GM21423 (cell line): Measurements from ENCODE around the gene GRB7.
A peak's percentile ranks its signal among the peaks of the same experiment; 100 is the strongest.

Experiments
- ATAC-seq: cut with Tn5 transposase; IDR thresholded peaks from one replicate; pipeline ENCODE4 v1.9.1; 2021; ENCODE audit warnings: mild to moderate bottlenecking, moderate library complexity; ENCODE audit not compliant: unreplicated experiment

GRB7 gene

DNA sequence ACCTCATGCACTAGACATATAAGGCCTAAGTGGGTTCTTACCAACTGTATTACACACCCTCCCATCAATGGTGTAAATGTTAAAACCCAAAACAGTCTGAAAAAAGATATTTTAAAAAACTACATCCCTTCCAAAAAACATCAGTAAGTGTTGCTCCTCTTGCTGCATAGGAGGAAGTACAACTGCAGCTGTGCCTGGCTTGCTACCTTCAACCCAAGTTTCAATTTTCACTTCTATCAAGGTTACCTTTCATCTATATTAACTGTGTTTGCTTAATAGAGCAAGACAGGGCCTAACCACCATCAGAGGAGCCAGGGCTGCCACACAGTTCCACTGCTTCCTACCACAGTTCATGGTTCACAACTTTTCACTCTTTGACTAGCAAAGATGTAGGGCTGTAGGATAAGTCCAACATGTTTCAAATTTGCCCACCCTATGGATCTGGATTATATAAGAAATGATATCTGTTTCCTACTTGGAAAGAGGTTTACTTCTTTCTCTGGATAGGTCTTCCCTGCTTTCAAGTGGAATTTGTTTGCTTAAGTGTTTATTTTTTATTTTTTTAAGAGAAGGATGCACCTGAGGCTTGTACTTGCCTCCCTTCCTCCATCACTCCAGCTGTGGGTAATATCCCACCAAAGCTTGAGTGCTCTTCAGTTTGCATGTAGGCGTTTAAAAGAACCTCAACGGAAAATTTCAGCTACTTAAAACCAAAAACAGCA, 56.7 kb downstream of the GRB7 start:
- ATAC-seq, result peak; percentile 90
